Measurements from ENCODE around the gene FAM25C.
"Not testable (repeated sequence)": the region's sequence is repeated elsewhere in the genome, so short reads cannot be mapped to it uniquely, and the experiment has no call there.

DNA sequence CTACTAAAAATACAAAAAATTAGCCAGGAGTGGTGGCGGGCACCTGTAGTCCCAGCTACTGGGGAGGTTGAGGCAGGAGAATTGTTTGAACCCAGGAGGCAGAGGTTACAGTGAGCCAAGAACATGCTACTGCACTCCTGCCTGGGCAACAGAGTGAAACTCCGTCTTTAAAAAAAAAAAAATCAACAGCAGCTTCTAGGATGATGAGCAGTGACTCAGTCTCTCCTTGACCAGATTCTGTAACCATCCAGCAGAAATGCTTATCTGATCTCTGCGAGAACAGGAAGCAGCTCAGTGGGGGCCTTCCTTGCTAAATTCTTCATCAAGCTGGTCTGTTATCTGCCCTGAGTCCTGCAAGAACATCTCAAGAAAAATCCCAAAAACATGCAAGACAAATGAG is 5.5 kb downstream of the FAM25C start:
- TF ChIP-seq, protein P1, sequence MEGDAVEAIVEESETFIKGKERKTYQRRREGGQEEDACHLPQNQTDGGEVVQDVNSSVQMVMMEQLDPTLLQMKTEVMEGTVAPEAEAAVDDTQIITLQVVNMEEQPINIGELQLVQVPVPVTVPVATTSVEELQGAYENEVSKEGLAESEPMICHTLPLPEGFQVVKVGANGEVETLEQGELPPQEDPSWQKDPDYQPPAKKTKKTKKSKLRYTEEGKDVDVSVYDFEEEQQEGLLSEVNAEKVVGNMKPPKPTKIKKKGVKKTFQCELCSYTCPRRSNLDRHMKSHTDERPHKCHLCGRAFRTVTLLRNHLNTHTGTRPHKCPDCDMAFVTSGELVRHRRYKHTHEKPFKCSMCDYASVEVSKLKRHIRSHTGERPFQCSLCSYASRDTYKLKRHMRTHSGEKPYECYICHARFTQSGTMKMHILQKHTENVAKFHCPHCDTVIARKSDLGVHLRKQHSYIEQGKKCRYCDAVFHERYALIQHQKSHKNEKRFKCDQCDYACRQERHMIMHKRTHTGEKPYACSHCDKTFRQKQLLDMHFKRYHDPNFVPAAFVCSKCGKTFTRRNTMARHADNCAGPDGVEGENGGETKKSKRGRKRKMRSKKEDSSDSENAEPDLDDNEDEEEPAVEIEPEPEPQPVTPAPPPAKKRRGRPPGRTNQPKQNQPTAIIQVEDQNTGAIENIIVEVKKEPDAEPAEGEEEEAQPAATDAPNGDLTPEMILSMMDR (IDR thresholded peaks at IDR 0.05), result not testable (repeated sequence)
- TF ChIP-seq POLR2AphosphoS5, POLR2A (IDR thresholded peaks at IDR 0.05): not testable (repeated sequence)

Measured in gastroesophageal sphincter (tissue), 3 donors.